ENCODE measurements around the gene MSI2.
A peak's percentile ranks its signal among the peaks of the same experiment; 100 is the strongest.

MSI2 gene

GRCh38 chr17:57292091-57292490 lies 35.8 kb downstream of the MSI2 start:
- Histone ChIP-seq H3K9me3 (no peaks in the 10 kb centered on the region), H3K4me3 (ENCODE audit: low read depth, low read length) (no peak overlapping the region), H3K4me1 (peaks cover 24% of the 10 kb centered on the region), H3K27me3 (no peaks in the 10 kb centered on the region), H3K36me3 (peaks cover 61% of the 10 kb centered on the region)
- no peak for DNase-seq
- no peak for TF ChIP-seq CTCF (IDR thresholded peaks at IDR 0.05; ENCODE audit: low read depth, low read length)

- Histone ChIP-seq H3K4me1 (peaks cover 24% of the 10 kb centered on the region), H3K27me3 (no peaks in the 10 kb centered on the region), H3K36me3 (peaks cover 60% of the 10 kb centered on the region), H3K4me3 (ENCODE audit: low read depth, low read length) (no peak overlapping the region), H3K9me3 (no peaks in the 10 kb centered on the region; the same call in 1 of the 2 replicates)
- no peak for DNase-seq
- no peak for TF ChIP-seq CTCF (IDR thresholded peaks at IDR 0.05; ENCODE audit: low read depth, low read length)
These were observed 36.8 kb downstream of the MSI2 start for GRCh38 chr17:57293077-57293476.

- peaks cover 19% of the 10 kb centered on the region for H3K4me1 ChIP-seq
- DNase-seq = peak; percentile 44
- peaks cover 3% of the 10 kb centered on the region for H3K9me3 ChIP-seq
These were observed 37.8 kb downstream of the MSI2 start for GRCh38 chr17:57294101-57294500.

GRCh38 chr17:57294629-57295501 lies 38.5 kb downstream of the MSI2 start:
- Histone ChIP-seq H3K4me1 (peaks cover 19% of the 10 kb centered on the region), H3K27me3 (no peaks in the 10 kb centered on the region), H3K36me3 (peaks cover 63% of the 10 kb centered on the region), H3K9me3 (peaks cover 3% of the 10 kb centered on the region), H3K4me3 (ENCODE audit: low read depth, low read length) (no peak overlapping the region)
- DNase-seq = peak; percentile 30
- no peak for TF ChIP-seq CTCF (IDR thresholded peaks at IDR 0.05; ENCODE audit: low read depth, low read length)

More at GRCh38 chr17:57294101-57294500, 37.8 kb downstream of the MSI2 start:
- Histone ChIP-seq H3K36me3 (peaks cover 60% of the 10 kb centered on the region), H3K4me3 (ENCODE audit: low read depth, low read length) (no peak overlapping the region), H3K27me3 (no peaks in the 10 kb centered on the region)
- no peak for TF ChIP-seq CTCF (IDR thresholded peaks at IDR 0.05; ENCODE audit: low read depth, low read length)

- no peak for TF ChIP-seq CTCF (IDR thresholded peaks at IDR 0.05; ENCODE audit: low read depth, low read length)
- Histone ChIP-seq H3K27me3 (no peaks in the 10 kb centered on the region), H3K4me1 (peaks cover 19% of the 10 kb centered on the region), H3K4me3 (ENCODE audit: low read depth, low read length) (no peak overlapping the region), H3K9me3 (peaks cover 3% of the 10 kb centered on the region), H3K36me3 (peaks cover 64% of the 10 kb centered on the region)
- no peak for DNase-seq
These were observed 39.3 kb downstream of the MSI2 start for GRCh38 chr17:57295526-57296023.

- H3K27me3 ChIP-seq = no peaks in the 10 kb centered on the region
- H3K4me3 ChIP-seq (ENCODE audit: low read depth, low read length) = no peak overlapping the region
- peaks cover 64% of the 10 kb centered on the region for H3K36me3 ChIP-seq
- peaks cover 3% of the 10 kb centered on the region for H3K9me3 ChIP-seq
- TF ChIP-seq CTCF (IDR thresholded peaks at IDR 0.05; ENCODE audit: low read depth, low read length) = no peak
- H3K4me1 ChIP-seq = peaks cover 19% of the 10 kb centered on the region
- no peak for DNase-seq
These were observed 39.9 kb downstream of the MSI2 start for GRCh38 chr17:57296231-57296630.
